ENCODE results near the gene CPE.

CPE gene

GRCh38 chr4:165428957-165429356 is 50.1 kb downstream of the CPE start:
- no peak for TF ChIP-seq CTCF (IDR thresholded peaks at IDR 0.05; ENCODE audit: low read depth, low read length)
- H3K27me3 ChIP-seq (ENCODE audit: insufficient read depth, low read depth, severe bottlenecking): no peaks in the 10 kb centered on the region
- no peaks in the 10 kb centered on the region for H3K36me3 ChIP-seq
- no peaks in the 10 kb centered on the region for H3K9me3 ChIP-seq (ENCODE audit: severe bottlenecking)
- no peak overlapping the region for H3K4me3 ChIP-seq (ENCODE audit: low read depth, low read length)
- DNase-seq: no peak
- no peak overlapping the region for H3K27ac ChIP-seq

- H3K27ac ChIP-seq: no peak overlapping the region
- TF ChIP-seq CTCF (IDR thresholded peaks at IDR 0.05; ENCODE audit: low read depth, low read length): no peak
- no peak for DNase-seq
These were observed 54.7 kb downstream of the CPE start for GRCh38 chr4:165433529-165433928.

GRCh38 chr4:165437691-165438090 is 58.9 kb downstream of the CPE start:
- H3K4me3 ChIP-seq (ENCODE audit: low read depth, low read length): no peak overlapping the region
- no peak overlapping the region for H3K27ac ChIP-seq
- no peak for DNase-seq
- TF ChIP-seq CTCF (IDR thresholded peaks at IDR 0.05; ENCODE audit: low read depth, low read length): no peak
- no peaks in the 10 kb centered on the region for H3K36me3 ChIP-seq
- H3K27me3 ChIP-seq (ENCODE audit: insufficient read depth, low read depth, severe bottlenecking): no peaks in the 10 kb centered on the region
- no peaks in the 10 kb centered on the region for H3K9me3 ChIP-seq (ENCODE audit: severe bottlenecking)

More at GRCh38 chr4:165433529-165433928, 54.7 kb downstream of the CPE start:
- Histone ChIP-seq H3K27me3 (ENCODE audit: insufficient read depth, low read depth, severe bottlenecking) (no peaks in the 10 kb centered on the region), H3K36me3 (no peaks in the 10 kb centered on the region), H3K9me3 (ENCODE audit: severe bottlenecking) (no peaks in the 10 kb centered on the region), H3K4me3 (ENCODE audit: low read depth, low read length) (no peak overlapping the region)

- no peak for TF ChIP-seq CTCF (IDR thresholded peaks at IDR 0.05; ENCODE audit: low read depth, low read length)
- no peak overlapping the region for H3K4me3 ChIP-seq (ENCODE audit: low read depth, low read length)
- no peak for DNase-seq
- no peaks in the 10 kb centered on the region for H3K36me3 ChIP-seq
- H3K27ac ChIP-seq: no peak overlapping the region
- H3K27me3 ChIP-seq (ENCODE audit: insufficient read depth, low read depth, severe bottlenecking): no peaks in the 10 kb centered on the region
- no peaks in the 10 kb centered on the region for H3K9me3 ChIP-seq (ENCODE audit: severe bottlenecking)
These were observed 60.5 kb downstream of the CPE start for GRCh38 chr4:165439344-165439743.

- Histone ChIP-seq H3K9me3 (ENCODE audit: severe bottlenecking) (no peaks in the 10 kb centered on the region), H3K36me3 (no peaks in the 10 kb centered on the region), H3K27ac (no peak overlapping the region), H3K4me3 (ENCODE audit: low read depth, low read length) (no peak overlapping the region), H3K27me3 (ENCODE audit: insufficient read depth, low read depth, severe bottlenecking) (no peaks in the 10 kb centered on the region)
- TF ChIP-seq CTCF (IDR thresholded peaks at IDR 0.05; ENCODE audit: low read depth, low read length): no peak
- no peak for DNase-seq
These were observed 61.2 kb downstream of the CPE start for GRCh38 chr4:165439981-165440380.

- TF ChIP-seq CTCF (IDR thresholded peaks at IDR 0.05; ENCODE audit: low read depth, low read length): no peak
- no peak overlapping the region for H3K27ac ChIP-seq
- no peak overlapping the region for H3K4me3 ChIP-seq (ENCODE audit: low read depth, low read length)
- no peaks in the 10 kb centered on the region for H3K36me3 ChIP-seq
- H3K27me3 ChIP-seq (ENCODE audit: insufficient read depth, low read depth, severe bottlenecking): no peaks in the 10 kb centered on the region
- no peaks in the 10 kb centered on the region for H3K9me3 ChIP-seq (ENCODE audit: severe bottlenecking)
- DNase-seq: no peak
These were observed 61.8 kb downstream of the CPE start for GRCh38 chr4:165440415-165441158.

All from WERI-Rb-1 (cell line).